GM12878 (cell line): ENCODE data around the gene ZNF653. TPM values are rescaled to one million over a fixed set of nuclear protein-coding genes. Genes with fewer than 3 reads are reported as not detected.
A peak's percentile ranks its signal among the peaks of the same experiment; 100 is the strongest.

Experiments used
- BMI1 ChIP-seq: fragments of 450-650 bp; IDR thresholded peaks from 2 replicates; pipeline ENCODE4 v1.6.1; 2016; ENCODE audit warnings: mild to moderate bottlenecking, moderate library complexity, borderline replicate concordance
- BRCA1 ChIP-seq: IDR thresholded peaks from 2 replicates; pipeline ENCODE4 v1.6.1; 2011; ENCODE audit warnings: low read depth, low read length, improper control_type of control experiment
- CBFB ChIP-seq: IDR thresholded peaks from 2 replicates; pipeline ENCODE4 v1.6.1; 2016; ENCODE audit warnings: antibody characterized with exemption, low read depth
- CHD1 ChIP-seq: IDR thresholded peaks from 2 replicates; pipeline ENCODE4 v1.6.1; 2012; ENCODE audit warnings: low read depth, low read length, improper control_type of control experiment
- EP300 ChIP-seq, 2 experiments: fragments of 150-350 bp in 1 of 2; IDR thresholded peaks; 2 replicates each; pipeline ENCODE4 v1.6.1; 2011 to 2012; ENCODE audit warnings: low read depth in 2 of 2, low read length in 2 of 2, borderline replicate concordance in 1 of 2, improper control_type of control experiment in 1 of 2, inconsistent platforms in 1 of 2; ENCODE audit not compliant: control insufficient read depth in 1 of 2
- ESRRA ChIP-seq: IDR thresholded peaks from 2 replicates; pipeline ENCODE4 v1.6.1; 2012; ENCODE audit warnings: mild to moderate bottlenecking, low read length, improper control_type of control experiment
- ETV6 ChIP-seq, 2 experiments: fragments of 450-650 bp in 1 of 2; IDR thresholded peaks in 1 of 2; conservative IDR thresholded peaks in 1 of 2; 2 replicates each; pipeline ENCODE4 v1.6.1; 2014; ENCODE audit warnings: antibody characterized with exemption in 1 of 2, borderline replicate concordance in 1 of 2, low read depth in 1 of 2, mild to moderate bottlenecking in 1 of 2, moderate library complexity in 1 of 2
- EZH2 ChIP-seq: IDR thresholded peaks from 2 replicates; pipeline ENCODE4 v1.6.1; 2012; ENCODE audit warnings: low read depth, mild to moderate bottlenecking, control low read depth, inconsistent platforms, low read length, borderline replicate concordance; ENCODE audit not compliant: control insufficient read depth
- FOXK2 ChIP-seq: fragments of 450-650 bp; IDR thresholded peaks from 2 replicates; pipeline ENCODE4 v1.6.1; 2017; ENCODE audit warnings: mild to moderate bottlenecking, moderate library complexity
- GATAD2B ChIP-seq: fragments of 450-650 bp; conservative IDR thresholded peaks from 2 replicates; pipeline ENCODE4 v1.6.1; 2017; ENCODE audit warnings: low read depth, mild to moderate bottlenecking, moderate library complexity
- HDAC2 ChIP-seq: fragments of 200-600 bp; sonication (generic); IDR thresholded peaks from 2 replicates; pipeline ENCODE4 v1.6.1; 2017
- HDAC6 ChIP-seq: fragments of 200-600 bp; sonication (generic); IDR thresholded peaks from one replicate; pipeline ENCODE4 v1.8.0; 2017; ENCODE audit warnings: antibody characterized with exemption; ENCODE audit not compliant: unreplicated experiment
- IKZF2 ChIP-seq, 2 experiments: fragments of 450-650 bp; IDR thresholded peaks; 2 replicates each; pipeline ENCODE4 v1.6.1; 2017; ENCODE audit warnings: mild to moderate bottlenecking in 2 of 2, moderate library complexity in 2 of 2
- MTA2 ChIP-seq: fragments of 450-650 bp; IDR thresholded peaks from 2 replicates; pipeline ENCODE4 v1.6.1; 2016; ENCODE audit warnings: low read depth, mild to moderate bottlenecking, moderate library complexity
- NFIC ChIP-seq: IDR thresholded peaks from 2 replicates; pipeline ENCODE4 v1.6.1; 2012; ENCODE audit warnings: low read depth, mild to moderate bottlenecking, inconsistent platforms, low read length, moderate library complexity
- PAX8 ChIP-seq: fragments of 450-650 bp; IDR thresholded peaks from 2 replicates; pipeline ENCODE4 v1.6.1; 2017; ENCODE audit warnings: mild to moderate bottlenecking, moderate library complexity
- POU2F2 ChIP-seq: IDR thresholded peaks from 3 replicates; pipeline ENCODE4 v1.6.1; 2011; ENCODE audit warnings: low read depth, mild to moderate bottlenecking, low read length, borderline replicate concordance
- RAD51 ChIP-seq: fragments of 450-650 bp; IDR thresholded peaks from 2 replicates; pipeline ENCODE4 v1.6.1; 2016; ENCODE audit warnings: moderate library complexity, mild to moderate bottlenecking, inconsistent platforms
- RB1 ChIP-seq: fragments of 450-650 bp; formaldehyde crosslinking; IDR thresholded peaks from 2 replicates; pipeline ENCODE4 v1.6.1; 2017; ENCODE audit warnings: mild to moderate bottlenecking, borderline replicate concordance
- SMAD1 ChIP-seq: fragments of 450-650 bp; IDR thresholded peaks from 2 replicates; pipeline ENCODE4 v1.6.1; 2018; ENCODE audit warnings: mild to moderate bottlenecking, low read depth; ENCODE audit not compliant: partially characterized antibody
- SMARCA5 ChIP-seq: fragments of 450-650 bp; IDR thresholded peaks from 2 replicates; pipeline ENCODE4 v1.6.1; 2017; ENCODE audit warnings: mild to moderate bottlenecking
- SPI1 ChIP-seq: IDR thresholded peaks from 2 replicates; pipeline ENCODE4 v1.6.1; 2011; ENCODE audit warnings: low read depth, mild to moderate bottlenecking, low read length, moderate library complexity, borderline replicate concordance; ENCODE audit not compliant: insufficient read depth
- polyA plus RNA-seq, 11 experiments: library from polyadenylated mRNA; depleted of rRNA in 4 of 11; unstranded in 6 of 11; stranded (reverse) in 5 of 11; fragments of >200 nt; fragmentation: Nextera tagmentation in 4 of 11; fragmentation: Illumina TruSeq in 1 of 11; extraction: Ambion mirVana in 4 of 11; extraction: Trizol in 1 of 11; gene quantifications; 1 replicate in 1 of 11; 2 replicates in 10 of 11; pipeline versions ENCODE4 v1.2.1 to v1.2.3, GENCODE V29; 2011 to 2016; ENCODE audit warnings: inconsistent platforms in 2 of 11, missing spikeins in 2 of 11, low read depth in 1 of 11
- total RNA-seq, 4 experiments: library from RNA; depleted of rRNA in 3 of 4; stranded (reverse); fragments of >200 nt in 3 of 4; fragmentation: Illumina TruSeq in 1 of 4; extraction: Trizol in 1 of 4; gene quantifications; 2 replicates each; pipeline versions ENCODE4 v1.2.1 to v1.2.3, GENCODE V29; 2013 to 2021
- TF ChIP-seq, protein P1 (sequence below): fragments of 450-650 bp; IDR thresholded peaks from 2 replicates; pipeline ENCODE4 v1.6.1; 2017; ENCODE audit warnings: mild to moderate bottlenecking
- TF ChIP-seq, protein P2 (sequence below): IDR thresholded peaks from 2 replicates; pipeline ENCODE4 v1.6.1; 2012; ENCODE audit warnings: low read depth, low read length, improper control_type of control experiment
- TF ChIP-seq, protein P3 (sequence below): IDR thresholded peaks from 2 replicates; pipeline ENCODE4 v1.6.1; 2012; ENCODE audit warnings: low read length, inconsistent platforms

ZNF653 gene
- total and polyA plus RNA-seq, 10 of the 15 experiments (the other 5 are each of a cell fraction or from before 2014, with no cell fraction given) = 2.2 to 13.2 (median 6.7) TPM; not detected in 2

DNA sequence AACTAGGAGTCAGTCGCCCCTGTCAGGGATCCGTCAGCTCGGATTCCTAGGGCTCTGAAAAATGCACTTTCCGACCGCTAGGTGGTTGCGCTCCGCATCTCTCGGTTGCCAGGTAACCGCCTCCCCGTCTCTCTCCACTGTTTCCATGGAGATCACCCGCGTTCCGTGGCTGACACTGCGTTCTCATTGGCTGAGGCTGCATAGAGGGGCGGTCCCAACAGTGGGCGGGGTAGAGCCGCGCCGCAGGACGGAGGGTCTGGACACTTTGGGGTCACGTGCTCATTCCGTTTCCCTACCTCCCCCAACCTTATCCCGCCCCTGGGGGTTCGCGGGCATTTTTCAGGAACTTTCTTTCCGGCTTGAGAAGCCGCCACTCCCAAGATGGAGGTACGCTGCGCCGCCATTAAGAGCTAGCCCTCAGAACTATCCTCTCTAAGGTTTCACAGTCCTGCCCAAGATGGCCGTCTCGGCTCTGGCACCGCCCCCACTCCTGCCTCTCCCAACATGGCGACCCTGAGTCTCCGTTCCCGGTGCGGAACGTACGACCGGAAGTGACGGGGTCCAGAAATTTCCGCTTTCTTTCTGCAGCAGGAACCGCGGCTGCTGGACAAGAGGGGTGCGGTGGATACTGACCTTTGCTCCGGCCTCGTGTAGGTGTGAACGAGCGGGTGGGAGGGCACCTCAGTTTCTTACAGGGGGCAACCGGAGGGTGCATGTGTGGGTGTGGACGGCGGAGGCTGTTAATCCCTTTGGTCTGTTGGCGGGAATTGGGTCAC, 70.4 kb downstream of the ZNF653 start, which contains the start of the genes ODAD3 and PRKCSH (continued):
- TF ChIP-seq, protein P1, sequence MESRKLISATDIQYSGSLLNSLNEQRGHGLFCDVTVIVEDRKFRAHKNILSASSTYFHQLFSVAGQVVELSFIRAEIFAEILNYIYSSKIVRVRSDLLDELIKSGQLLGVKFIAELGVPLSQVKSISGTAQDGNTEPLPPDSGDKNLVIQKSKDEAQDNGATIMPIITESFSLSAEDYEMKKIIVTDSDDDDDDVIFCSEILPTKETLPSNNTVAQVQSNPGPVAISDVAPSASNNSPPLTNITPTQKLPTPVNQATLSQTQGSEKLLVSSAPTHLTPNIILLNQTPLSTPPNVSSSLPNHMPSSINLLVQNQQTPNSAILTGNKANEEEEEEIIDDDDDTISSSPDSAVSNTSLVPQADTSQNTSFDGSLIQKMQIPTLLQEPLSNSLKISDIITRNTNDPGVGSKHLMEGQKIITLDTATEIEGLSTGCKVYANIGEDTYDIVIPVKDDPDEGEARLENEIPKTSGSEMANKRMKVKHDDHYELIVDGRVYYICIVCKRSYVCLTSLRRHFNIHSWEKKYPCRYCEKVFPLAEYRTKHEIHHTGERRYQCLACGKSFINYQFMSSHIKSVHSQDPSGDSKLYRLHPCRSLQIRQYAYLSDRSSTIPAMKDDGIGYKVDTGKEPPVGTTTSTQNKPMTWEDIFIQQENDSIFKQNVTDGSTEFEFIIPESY = 0 out of 2 replicates have a peak, but pooled peaks have one; percentile 17
- TF ChIP-seq ESRRA (peak; percentile 72; the same call in 1 of the 2 replicates), EZH2 (no peak), HDAC2 (no peak), RAD51 (peak; percentile 98), EP300 (IDR thresholded peaks at IDR 0.05; ENCODE audit: borderline replicate concordance in 1 of 2, control insufficient read depth in 1 of 2, low read depth in 2 of 2, low read length in 2 of 2) (peak in 1 of 2 experiments; percentile 44; a peak in 1 of 4 replicates), MTA2 (no peak), RB1 (peak; percentile 90; the same call in 1 of the 2 replicates), CHD1 (no peak), ETV6 (conservative IDR thresholded peaks at IDR 0.05 in 1 of 2, IDR thresholded peaks at IDR 0.05 in 1 of 2; ENCODE audit: borderline replicate concordance in 1 of 2, low read depth in 1 of 2) (peak in 1 of 2 experiments; percentile 42; a peak in 1 of 4 replicates), GATAD2B (no peak), BRCA1 (no peak), FOXK2 (no peak), BMI1 (peak; percentile 98), IKZF2 (IDR thresholded peaks at IDR 0.05) (peak; percentile 98), SPI1 (peak; percentile 30; the same call in 1 of the 2 replicates), CBFB (peak; percentile 27; the same call in 1 of the 2 replicates), PAX8 (no peak), POU2F2 (no peak; the same call in 2 of the 3 replicates), SMAD1 (peak; percentile 52), HDAC6 (no peak), SMARCA5 (no peak), NFIC (no peak)
- TF ChIP-seq, protein P2, sequence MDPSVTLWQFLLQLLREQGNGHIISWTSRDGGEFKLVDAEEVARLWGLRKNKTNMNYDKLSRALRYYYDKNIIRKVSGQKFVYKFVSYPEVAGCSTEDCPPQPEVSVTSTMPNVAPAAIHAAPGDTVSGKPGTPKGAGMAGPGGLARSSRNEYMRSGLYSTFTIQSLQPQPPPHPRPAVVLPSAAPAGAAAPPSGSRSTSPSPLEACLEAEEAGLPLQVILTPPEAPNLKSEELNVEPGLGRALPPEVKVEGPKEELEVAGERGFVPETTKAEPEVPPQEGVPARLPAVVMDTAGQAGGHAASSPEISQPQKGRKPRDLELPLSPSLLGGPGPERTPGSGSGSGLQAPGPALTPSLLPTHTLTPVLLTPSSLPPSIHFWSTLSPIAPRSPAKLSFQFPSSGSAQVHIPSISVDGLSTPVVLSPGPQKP = peak; percentile 91
- TF ChIP-seq, protein P3, sequence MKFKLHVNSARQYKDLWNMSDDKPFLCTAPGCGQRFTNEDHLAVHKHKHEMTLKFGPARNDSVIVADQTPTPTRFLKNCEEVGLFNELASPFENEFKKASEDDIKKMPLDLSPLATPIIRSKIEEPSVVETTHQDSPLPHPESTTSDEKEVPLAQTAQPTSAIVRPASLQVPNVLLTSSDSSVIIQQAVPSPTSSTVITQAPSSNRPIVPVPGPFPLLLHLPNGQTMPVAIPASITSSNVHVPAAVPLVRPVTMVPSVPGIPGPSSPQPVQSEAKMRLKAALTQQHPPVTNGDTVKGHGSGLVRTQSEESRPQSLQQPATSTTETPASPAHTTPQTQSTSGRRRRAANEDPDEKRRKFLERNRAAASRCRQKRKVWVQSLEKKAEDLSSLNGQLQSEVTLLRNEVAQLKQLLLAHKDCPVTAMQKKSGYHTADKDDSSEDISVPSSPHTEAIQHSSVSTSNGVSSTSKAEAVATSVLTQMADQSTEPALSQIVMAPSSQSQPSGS = no peak
